Activated CD8-positive, alpha-beta memory T cell treated with anti-CD3 and anti-CD28 coated beads, Interleukin-2, amount 10 ng/mL, durations not matched to agents 7 days and 5 days (primary cell): ENCODE measurements around the gene OOEP. TPM values are rescaled to one million over a fixed set of nuclear protein-coding genes. Genes with fewer than 3 reads are reported as not detected.

Experiments
- ATAC-seq: fragments of 150-1000 bp; cut with Tn5 transposase; one replicate; pipeline ENCODE4 v1.10.0; 2021; ENCODE audit warnings: moderate library complexity
- CTCF ChIA-PET: fragments of 350-600 bp; sonication (Branson Sonifier 250); formaldehyde crosslinking; loops from one replicate; lab custom pipeline; 2021; ENCODE audit warnings: antibody characterized with exemption; lab: Charles Lee
- DNase-seq: peaks from one replicate; pipeline ENCODE4 v3.0.0-alpha.2; 2020
- H3K27ac Mint-ChIP-seq: one replicate; pipeline ENCODE4 v1.8.0; 2021; ENCODE audit warnings: mild to moderate bottlenecking, mixed read lengths
- H3K27me3 Mint-ChIP-seq: one replicate; pipeline ENCODE4 v1.8.0; 2021; ENCODE audit warnings: mixed read lengths
- H3K36me3 Mint-ChIP-seq: one replicate; pipeline ENCODE4 v1.8.0; 2021; ENCODE audit warnings: mild to moderate bottlenecking, mixed read lengths
- H3K4me1 Mint-ChIP-seq: one replicate; pipeline ENCODE4 v1.8.0; 2021; ENCODE audit warnings: mixed read lengths
- H3K4me3 Mint-ChIP-seq: one replicate; pipeline ENCODE4 v1.8.0; 2021; ENCODE audit warnings: mild to moderate bottlenecking, moderate library complexity, mixed read lengths
- H3K9me3 Mint-ChIP-seq: one replicate; pipeline ENCODE4 v1.8.0; 2022; ENCODE audit warnings: low read depth, mixed read lengths
- total RNA-seq, 2 experiments: library from RNA; stranded (reverse); gene quantifications; one replicate each; pipeline ENCODE4 v1.2.3, GENCODE V29; 2021

Gene OOEP
- total RNA-seq, 2 experiments from 2014 or later = 0.40 to 1.1 TPM

DNA sequence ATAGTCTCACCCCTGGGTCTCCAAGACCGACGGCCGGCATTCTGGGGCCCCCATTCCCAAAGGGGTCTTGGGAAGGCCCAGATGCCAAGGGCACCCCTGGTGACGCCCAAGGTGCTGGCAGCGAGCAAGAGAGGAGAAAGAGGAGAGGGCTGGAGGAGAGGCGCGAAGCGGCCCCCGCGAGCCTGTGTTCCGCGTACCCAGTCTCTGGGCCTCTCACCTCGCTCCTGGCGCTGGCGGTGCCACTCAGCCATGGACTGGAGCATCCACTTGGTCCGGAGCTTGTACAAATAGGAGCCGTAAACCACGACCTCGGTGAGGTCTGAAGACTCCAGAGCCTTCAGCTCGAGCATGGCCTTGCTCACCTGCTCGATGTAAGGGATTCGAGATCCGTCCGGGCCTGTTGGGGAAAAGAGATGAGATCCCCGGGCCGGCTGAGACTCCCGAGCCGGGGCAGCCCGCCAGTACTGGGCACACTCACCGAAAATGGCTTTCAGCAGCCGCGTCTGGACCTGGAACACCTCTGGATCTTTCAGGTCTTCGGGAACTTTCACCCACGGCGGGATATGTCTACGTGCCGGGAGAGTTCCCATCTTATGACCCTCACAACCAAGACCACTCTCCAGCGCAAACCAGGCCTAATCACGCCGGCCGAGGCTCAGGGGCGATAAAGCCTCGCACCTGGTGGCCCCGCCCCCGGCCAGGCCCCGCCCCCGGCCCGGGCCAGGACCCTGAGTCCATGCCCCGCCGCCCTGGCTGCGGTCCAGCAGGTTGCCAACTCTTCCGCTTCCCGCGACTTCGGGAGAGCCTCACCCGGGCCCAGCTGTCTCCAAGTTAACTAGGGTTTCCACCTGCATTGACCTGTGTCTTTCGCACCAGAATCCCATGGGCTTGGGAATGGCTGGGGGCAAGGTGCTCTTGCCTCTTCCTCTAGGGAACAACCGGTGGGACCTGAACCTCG, 15.8 kb downstream of the OOEP start, which contains the start of gene DPPA5:
TSS of gene DPPA5 (minus strand) at position 641 of the 958 bp plus-strand sequence. CDS start at position 590, 51 bp downstream.
- Mint-ChIP-seq H3K36me3 (no peaks in the 10 kb centered on the region), H3K4me1 (no peaks in the 10 kb centered on the region)
- CTCF ChIA-PET = no interaction called here

DNA sequence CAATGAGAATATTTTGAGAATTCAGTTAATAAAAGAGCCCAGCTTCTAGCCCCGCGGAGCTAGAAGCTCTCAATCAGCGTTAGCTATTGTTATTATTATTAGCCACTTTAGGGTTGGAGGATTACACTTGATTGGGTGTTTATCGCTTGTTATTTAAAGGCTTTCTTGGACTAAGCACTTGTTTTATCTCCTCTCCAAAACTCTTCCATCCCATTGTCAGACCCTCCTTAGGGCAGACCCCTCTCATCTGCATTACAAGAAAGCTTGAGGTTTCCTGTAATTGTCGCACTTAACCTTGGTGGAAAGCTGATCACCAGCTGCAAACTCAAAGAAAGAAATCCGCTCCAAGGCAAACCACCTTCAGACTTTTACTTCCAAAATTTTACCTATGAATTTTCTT, 20.4 kb downstream of the OOEP start:
- Mint-ChIP-seq H3K4me3 (no peak overlapping the region), H3K9me3 (no peaks in the 10 kb centered on the region), H3K36me3 (no peaks in the 10 kb centered on the region), H3K27ac (no peak overlapping the region), H3K4me1 (no peaks in the 10 kb centered on the region), H3K27me3 (peaks cover 49% of the 10 kb centered on the region)
- CTCF ChIA-PET = no interaction called here
- no peak for DNase-seq
- no peak for ATAC-seq

More for the DNA sequence above, 15.8 kb downstream of the OOEP start, which contains the start of gene DPPA5:
- no peak within 1 kb of the TSS for H3K4me3 Mint-ChIP-seq
- H3K27me3 Mint-ChIP-seq = peaks cover 38% of the 10 kb centered on the region
- DNase-seq (no peak), ATAC-seq (no peak)
- H3K27ac Mint-ChIP-seq = no peak within 1 kb of the TSS
- no peaks in the 10 kb centered on the region for H3K9me3 Mint-ChIP-seq

DNA sequence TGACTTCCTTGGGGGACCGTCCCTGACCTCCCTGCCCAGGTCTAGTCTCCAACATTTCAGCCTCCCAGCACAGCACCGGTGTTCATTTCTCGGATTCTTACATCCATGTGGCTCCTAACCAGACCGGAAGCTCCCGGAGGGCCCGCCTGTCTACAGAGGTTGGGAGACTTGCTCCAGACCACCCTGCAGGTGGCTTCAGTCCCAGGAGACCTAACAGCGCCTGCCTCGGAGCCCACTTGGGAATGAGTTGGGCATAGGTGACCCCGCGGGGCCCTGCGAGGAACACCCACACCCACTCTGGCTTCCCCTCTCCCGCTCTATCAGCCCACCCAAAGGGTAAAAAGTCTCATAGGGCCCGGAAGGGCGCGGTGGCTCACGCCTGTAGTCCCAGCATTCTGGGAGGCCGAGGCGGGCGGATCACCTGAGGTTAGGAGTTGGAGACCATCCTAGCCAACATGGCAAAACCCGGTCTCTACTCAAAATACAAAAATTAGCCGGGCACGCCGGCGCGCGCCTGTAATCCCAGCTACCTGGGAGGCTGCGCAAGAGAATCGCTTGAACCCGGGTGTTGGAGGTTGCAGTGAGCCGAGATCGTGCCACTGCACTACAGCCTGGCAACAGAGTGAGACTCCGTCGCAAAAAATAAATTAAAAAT, 21.0 kb downstream of the OOEP start:
- H3K9me3 Mint-ChIP-seq = no peaks in the 10 kb centered on the region
- no peak for DNase-seq
- H3K4me3 Mint-ChIP-seq = no peak overlapping the region
- H3K27ac Mint-ChIP-seq = no peak overlapping the region
- no peaks in the 10 kb centered on the region for H3K4me1 Mint-ChIP-seq
- no peaks in the 10 kb centered on the region for H3K36me3 Mint-ChIP-seq
- CTCF ChIA-PET = no interaction called here
- H3K27me3 Mint-ChIP-seq = peaks cover 49% of the 10 kb centered on the region
- ATAC-seq = no peak

DNA sequence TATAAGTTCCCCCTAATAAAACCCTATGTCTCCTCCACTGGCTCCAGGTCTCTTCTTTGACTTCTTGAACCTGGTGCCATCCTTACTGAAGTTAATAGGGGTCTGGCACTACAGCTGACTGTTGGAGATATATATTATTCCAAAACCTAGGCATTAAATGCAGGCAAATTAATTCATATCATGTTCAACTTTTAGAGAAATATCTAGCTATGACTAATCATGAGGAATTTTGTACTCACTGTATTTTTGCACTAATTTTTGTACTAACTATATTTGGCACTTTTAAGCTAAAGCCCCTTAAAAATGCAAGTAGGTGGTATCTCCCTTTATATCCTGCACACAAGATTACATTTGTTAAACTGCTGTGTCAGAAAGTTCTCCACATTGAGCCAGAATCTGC, 26.5 kb downstream of the OOEP start:
- Mint-ChIP-seq H3K4me3 (no peak overlapping the region), H3K36me3 (no peaks in the 10 kb centered on the region), H3K4me1 (no peaks in the 10 kb centered on the region), H3K9me3 (no peaks in the 10 kb centered on the region), H3K27me3 (peaks cover 22% of the 10 kb centered on the region), H3K27ac (no peak overlapping the region)
- DNase-seq = no peak
- CTCF ChIA-PET = no interaction called here
- ATAC-seq = no peak

DNA sequence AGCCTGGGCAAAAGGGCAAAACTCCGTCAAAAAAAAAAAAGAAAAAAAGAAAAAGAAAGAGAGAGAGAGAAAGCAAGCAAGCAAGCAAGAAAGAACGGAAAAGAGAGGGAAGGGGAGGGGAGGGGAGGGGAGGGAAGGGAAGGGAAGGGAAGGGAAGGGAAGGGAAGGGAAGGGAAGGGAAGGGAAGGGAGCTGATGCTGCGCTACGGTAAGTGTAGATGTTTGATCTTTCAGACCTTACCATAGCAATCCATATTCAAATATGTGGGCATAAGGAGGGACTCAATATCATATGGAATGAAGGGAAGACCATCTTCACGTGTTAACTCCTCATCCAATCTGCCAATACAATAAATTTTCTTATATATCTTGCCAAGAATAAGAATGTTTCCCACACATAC, 27.5 kb downstream of the OOEP start:
- H3K36me3 Mint-ChIP-seq = no peaks in the 10 kb centered on the region
- ATAC-seq (no peak), DNase-seq (no peak)
- peaks cover 14% of the 10 kb centered on the region for H3K27me3 Mint-ChIP-seq
- H3K27ac Mint-ChIP-seq = no peak overlapping the region
- no peaks in the 10 kb centered on the region for H3K4me1 Mint-ChIP-seq
- no peak overlapping the region for H3K4me3 Mint-ChIP-seq
- no peaks in the 10 kb centered on the region for H3K9me3 Mint-ChIP-seq
- CTCF ChIA-PET = no interaction called here

DNA sequence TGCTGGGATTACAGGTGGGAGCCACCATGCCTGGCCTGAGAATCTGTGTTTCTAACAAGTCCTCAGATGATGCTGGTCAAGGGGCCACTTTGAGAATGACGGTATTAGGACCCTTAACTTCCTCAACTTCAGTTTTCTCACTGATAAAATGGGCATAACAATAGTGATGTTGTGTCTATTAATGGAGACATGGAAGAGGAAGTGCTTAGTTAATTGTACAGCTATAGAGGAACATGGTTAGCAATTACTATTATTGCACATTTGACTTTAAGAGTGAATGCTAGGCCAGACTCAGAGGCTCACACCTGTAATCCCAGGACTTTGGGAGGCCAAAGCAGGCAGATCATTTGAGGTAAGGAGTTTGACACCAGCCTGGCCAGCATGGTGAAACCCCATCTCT, 28.4 kb downstream of the OOEP start:
- Mint-ChIP-seq H3K27me3 (peaks cover 7% of the 10 kb centered on the region), H3K9me3 (no peaks in the 10 kb centered on the region), H3K4me1 (no peaks in the 10 kb centered on the region), H3K36me3 (no peaks in the 10 kb centered on the region), H3K27ac (no peak overlapping the region), H3K4me3 (no peak overlapping the region)
- DNase-seq = no peak
- CTCF ChIA-PET = no interaction called here
- ATAC-seq = no peak

DNA sequence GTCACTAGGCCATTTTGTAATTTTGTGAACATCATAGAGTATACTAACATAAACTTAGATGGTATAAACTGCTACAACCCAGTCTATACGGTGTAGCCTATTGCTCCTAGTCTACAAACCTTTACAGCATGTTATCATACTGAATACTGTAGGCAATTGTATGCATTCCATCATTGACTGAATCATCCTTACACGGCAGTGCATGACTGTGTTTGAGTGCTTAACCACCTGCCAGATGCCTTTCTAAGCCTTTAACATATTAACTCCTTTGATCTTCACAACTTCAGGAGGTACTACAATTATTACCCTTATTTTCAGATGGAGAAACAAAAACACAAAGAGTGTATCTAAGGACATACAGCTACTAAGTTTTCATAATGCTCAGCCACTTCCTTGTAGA, 29.6 kb downstream of the OOEP start:
- H3K4me1 Mint-ChIP-seq = no peaks in the 10 kb centered on the region
- peaks cover 7% of the 10 kb centered on the region for H3K27me3 Mint-ChIP-seq
- H3K9me3 Mint-ChIP-seq = no peaks in the 10 kb centered on the region
- H3K27ac Mint-ChIP-seq = no peak overlapping the region
- CTCF ChIA-PET = no interaction called here
- no peaks in the 10 kb centered on the region for H3K36me3 Mint-ChIP-seq
- no peak for DNase-seq
- no peak overlapping the region for H3K4me3 Mint-ChIP-seq
- no peak for ATAC-seq

DNA sequence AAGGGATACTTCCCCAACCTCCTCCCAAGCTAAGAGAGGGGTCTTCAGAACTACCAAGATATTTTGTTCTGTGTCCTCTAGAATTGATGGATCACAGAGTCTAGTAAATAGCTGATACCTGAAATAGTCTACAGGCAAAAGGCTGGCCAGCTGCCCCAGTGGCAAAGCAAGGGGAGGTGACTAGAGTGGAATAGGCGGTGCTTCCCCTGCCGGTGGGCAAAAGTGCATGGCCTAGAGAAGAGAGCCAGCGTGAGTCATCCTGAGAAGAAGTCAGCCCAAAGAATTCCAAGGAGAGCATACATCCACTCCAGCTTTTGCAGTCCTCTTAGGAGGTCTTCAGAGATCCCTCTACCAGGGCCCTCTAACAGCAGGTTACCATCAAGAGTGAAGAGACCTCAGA, 30.4 kb downstream of the OOEP start:
- CTCF ChIA-PET = no interaction called here

DNA sequence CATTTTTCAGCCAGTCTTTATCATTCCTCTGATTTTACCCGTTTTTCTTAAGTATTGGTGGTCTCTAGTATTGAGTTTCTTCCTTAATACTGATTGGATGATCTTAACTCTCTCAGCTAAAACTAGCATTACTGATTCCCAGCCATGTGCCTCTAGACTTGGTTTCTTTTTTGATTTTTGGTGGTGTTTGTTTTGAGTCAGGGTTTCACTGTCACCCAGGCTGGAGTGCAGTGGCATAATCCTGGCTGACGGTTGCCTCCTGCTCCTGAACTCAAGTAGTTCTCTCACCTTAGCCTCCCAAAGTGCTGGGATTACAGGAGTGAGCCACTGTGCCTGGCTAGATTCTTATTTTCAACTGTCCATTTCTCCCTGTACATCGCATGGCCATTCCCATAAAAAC, 40.5 kb downstream of the OOEP start:
- DNase-seq = no peak
- H3K4me3 Mint-ChIP-seq = no peak overlapping the region
- peaks cover 42% of the 10 kb centered on the region for H3K27me3 Mint-ChIP-seq
- H3K4me1 Mint-ChIP-seq = peaks cover 10% of the 10 kb centered on the region
- ATAC-seq = peak; percentile 74
- CTCF ChIA-PET = interaction anchor here (0.8 to 4.0 kb wide), 5 partner anchors 10 to 595 kb away, joined by 3 to 20 read pairs (median 3); no protein-coding TSS in a partner anchor
- H3K9me3 Mint-ChIP-seq = no peaks in the 10 kb centered on the region
- H3K36me3 Mint-ChIP-seq = no peaks in the 10 kb centered on the region
- no peak overlapping the region for H3K27ac Mint-ChIP-seq

More for the DNA sequence above, 30.4 kb downstream of the OOEP start:
- Mint-ChIP-seq H3K9me3 (no peaks in the 10 kb centered on the region), H3K4me3 (no peak overlapping the region), H3K27me3 (peaks cover 5% of the 10 kb centered on the region), H3K27ac (no peak overlapping the region), H3K4me1 (no peaks in the 10 kb centered on the region), H3K36me3 (no peaks in the 10 kb centered on the region)
- ATAC-seq (no peak), DNase-seq (no peak)

DNA sequence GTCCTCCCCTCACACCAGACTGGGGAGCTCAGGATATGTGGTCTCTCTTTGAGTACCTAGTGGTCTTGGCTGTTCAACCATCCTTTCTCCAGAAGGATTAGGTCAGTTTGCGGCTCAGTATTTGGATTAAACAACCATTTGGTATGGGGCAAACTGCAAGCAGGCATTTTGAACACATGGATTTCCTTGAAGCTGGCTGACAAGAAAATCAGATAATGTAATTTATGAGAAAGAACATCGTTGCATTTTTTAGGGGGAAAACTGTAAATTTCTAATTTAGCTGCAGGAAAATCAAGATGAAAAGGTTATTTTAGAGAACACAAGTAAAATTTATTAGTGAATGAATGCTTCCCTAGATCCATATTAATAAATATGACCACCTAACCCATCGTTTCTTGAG, 40.9 kb downstream of the OOEP start:
- peaks cover 42% of the 10 kb centered on the region for H3K27me3 Mint-ChIP-seq
- DNase-seq = no peak
- H3K4me3 Mint-ChIP-seq = no peak overlapping the region
- ATAC-seq = no peak
- CTCF ChIA-PET = interaction anchor here (0.6 to 4.0 kb wide), 9 partner anchors 10 to 920 kb away, joined by 3 to 20 read pairs (median 3); no protein-coding TSS in a partner anchor
- no peaks in the 10 kb centered on the region for H3K36me3 Mint-ChIP-seq
- H3K9me3 Mint-ChIP-seq = no peaks in the 10 kb centered on the region
- H3K4me1 Mint-ChIP-seq = peaks cover 10% of the 10 kb centered on the region
- no peak overlapping the region for H3K27ac Mint-ChIP-seq

DNA sequence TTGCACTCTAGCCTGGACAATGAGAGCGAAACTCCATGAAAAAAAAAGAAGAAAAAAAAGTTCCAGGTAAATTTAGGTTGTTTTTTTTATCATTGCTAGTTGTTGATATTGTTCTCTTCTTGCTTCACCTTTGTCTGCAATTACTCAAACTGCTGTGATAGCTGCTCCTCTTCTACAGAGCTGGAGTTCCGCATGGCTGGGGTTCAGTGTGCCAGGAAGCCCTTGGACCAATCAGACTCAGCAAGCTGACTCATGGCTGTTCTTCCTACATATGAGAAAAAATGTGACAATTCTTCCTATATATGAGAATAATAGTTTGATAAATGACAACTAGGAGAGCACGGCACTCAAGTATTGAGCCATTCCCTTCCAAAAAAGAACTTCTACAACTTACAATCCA, 44.0 kb downstream of the OOEP start:
- CTCF ChIA-PET = interaction anchor here (1.1 to 3.8 kb wide), 6 partner anchors 26 to 709 kb away, joined by 3 to 25 read pairs (median 6); no protein-coding TSS in a partner anchor

DNA sequence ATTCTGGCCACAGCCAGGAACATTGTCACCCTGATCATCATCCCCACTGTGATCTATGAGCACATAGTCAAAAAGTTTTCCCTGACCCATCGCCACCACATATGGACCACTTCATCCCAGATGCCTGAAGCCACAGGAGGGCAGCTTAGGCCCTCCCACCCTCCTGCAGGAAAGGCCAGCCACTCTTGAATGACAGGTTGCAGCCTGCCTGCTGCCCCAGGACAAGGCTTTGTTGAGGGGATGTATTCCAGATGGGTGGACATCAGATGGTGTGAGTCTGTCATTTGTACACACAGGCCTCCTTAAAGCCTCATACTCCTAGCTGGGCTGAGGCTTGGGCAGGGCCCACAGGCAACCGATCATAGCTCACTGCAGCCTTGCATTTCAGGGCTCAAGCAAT, 46.4 kb downstream of the OOEP start:
- ATAC-seq (no peak), DNase-seq (no peak)
- no peaks in the 10 kb centered on the region for H3K9me3 Mint-ChIP-seq
- peaks cover 16% of the 10 kb centered on the region for H3K27me3 Mint-ChIP-seq
- H3K4me1 Mint-ChIP-seq = peaks cover 2% of the 10 kb centered on the region
- H3K27ac Mint-ChIP-seq = no peak overlapping the region
- H3K4me3 Mint-ChIP-seq = no peak overlapping the region
- no peaks in the 10 kb centered on the region for H3K36me3 Mint-ChIP-seq
- CTCF ChIA-PET = interaction anchor here (0.8 kb wide), 1 partner anchor 912 kb away, joined by 3 read pairs; no protein-coding TSS in a partner anchor

More for the DNA sequence above, 44.0 kb downstream of the OOEP start:
- H3K27ac Mint-ChIP-seq = no peak overlapping the region
- peaks cover 27% of the 10 kb centered on the region for H3K27me3 Mint-ChIP-seq
- no peak overlapping the region for H3K4me3 Mint-ChIP-seq
- DNase-seq (no peak), ATAC-seq (no peak)
- no peaks in the 10 kb centered on the region for H3K9me3 Mint-ChIP-seq
- H3K4me1 Mint-ChIP-seq = peaks cover 10% of the 10 kb centered on the region
- H3K36me3 Mint-ChIP-seq = no peaks in the 10 kb centered on the region
